SU-DHL-6 (cell line): ENCODE measurements around the gene COL25A1.
"Not testable (repeated sequence)": the region's sequence is repeated elsewhere in the genome, so short reads cannot be mapped to it uniquely, and the experiment has no call there.

ENCODE experiments used
- H2AFZ ChIP-seq: fragments of 200-600 bp; sonication (generic); 2 replicates; pipeline ENCODE4 v1.6.1; 2014; ENCODE audit warnings: low read depth, mild to moderate bottlenecking, moderate library complexity, mixed read lengths, antibody characterized with exemption, low read length; ENCODE audit not compliant: severe bottlenecking
- H3F3A ChIP-seq: fragments of 200-600 bp; shearing (Covaris generic); 2 replicates; pipeline ENCODE4 v1.6.0; 2016; ENCODE audit warnings: antibody characterized with exemption, mild to moderate bottlenecking; ENCODE audit not compliant: insufficient read depth
- H3K27ac ChIP-seq: fragments of 200-600 bp; sonication (generic); 2 replicates; pipeline ENCODE4 v1.5.1; 2016; ENCODE audit warnings: low read depth, mild to moderate bottlenecking, low read length, moderate library complexity, mixed read lengths
- H3K27me3 ChIP-seq: fragments of 200-600 bp; sonication (generic), shearing (Covaris generic); 2 replicates; pipeline ENCODE4 v1.6.0; 2014; ENCODE audit warnings: mild to moderate bottlenecking, low read length
- H3K36me3 ChIP-seq: fragments of 200-600 bp; sonication (generic); 2 replicates; pipeline ENCODE4 v1.6.1; 2014; ENCODE audit warnings: mild to moderate bottlenecking, low read length, mixed read lengths
- H3K4me2 ChIP-seq: fragments of 300-600, 200-600 bp; shearing (Covaris generic), sonication (generic); 2 replicates; pipeline ENCODE4 v1.6.0; 2014; ENCODE audit warnings: low read length, low read depth, mild to moderate bottlenecking; ENCODE audit not compliant: poor library complexity, severe bottlenecking
- H3K4me3 ChIP-seq: fragments of 200-600 bp; sonication (generic); 2 replicates; pipeline ENCODE4 v1.5.1; 2014; ENCODE audit warnings: antibody characterized with exemption, low read length, mild to moderate bottlenecking, mixed read lengths; ENCODE audit not compliant: insufficient read depth, poor library complexity, severe bottlenecking
- H3K79me2 ChIP-seq: fragments of 200-600 bp; sonication (generic); 2 replicates; pipeline ENCODE4 v1.6.1; 2014; ENCODE audit warnings: mild to moderate bottlenecking, low read length, moderate library complexity; ENCODE audit not compliant: insufficient read depth
- H3K9ac ChIP-seq: fragments of 200-600 bp; sonication (generic); 2 replicates; pipeline ENCODE4 v1.7.0; 2014; ENCODE audit warnings: mild to moderate bottlenecking, low read length
- H3K9me2 ChIP-seq: fragments of 200-600 bp; sonication (generic); replicated peaks from 2 replicates; pipeline ENCODE4 v1.6.1; 2014; ENCODE audit warnings: low read length; ENCODE audit not compliant: insufficient read depth
- H3K9me3 ChIP-seq: fragments of 200-600 bp; sonication (generic); 2 replicates; pipeline ENCODE4 v1.6.1; 2014; ENCODE audit warnings: low read length, mixed read lengths; ENCODE audit not compliant: insufficient read depth
- H4K20me1 ChIP-seq: fragments of 200-600 bp; sonication (generic); 2 replicates; pipeline ENCODE4 v1.6.1; 2014; ENCODE audit warnings: low read depth, mild to moderate bottlenecking, antibody characterized with exemption, low read length, moderate library complexity, mixed read lengths
- EZH2phosphoT487 ChIP-seq: fragments of 200-600 bp; sonication (generic), shearing (Covaris generic); conservative IDR thresholded peaks from 2 replicates; pipeline ENCODE4 v1.6.1; 2018; ENCODE audit warnings: mild to moderate bottlenecking, antibody characterized with exemption, low read length, moderate library complexity, mixed read lengths
- TF ChIP-seq, protein P1 (sequence below): fragments of 200-600 bp; sonication (generic); IDR thresholded peaks from one replicate; pipeline ENCODE4 v1.5.1; 2017; ENCODE audit warnings: antibody characterized with exemption, mild to moderate bottlenecking, low read length, moderate library complexity; ENCODE audit not compliant: insufficient read depth, poor library complexity, severe bottlenecking

The COL25A1 gene

DNA sequence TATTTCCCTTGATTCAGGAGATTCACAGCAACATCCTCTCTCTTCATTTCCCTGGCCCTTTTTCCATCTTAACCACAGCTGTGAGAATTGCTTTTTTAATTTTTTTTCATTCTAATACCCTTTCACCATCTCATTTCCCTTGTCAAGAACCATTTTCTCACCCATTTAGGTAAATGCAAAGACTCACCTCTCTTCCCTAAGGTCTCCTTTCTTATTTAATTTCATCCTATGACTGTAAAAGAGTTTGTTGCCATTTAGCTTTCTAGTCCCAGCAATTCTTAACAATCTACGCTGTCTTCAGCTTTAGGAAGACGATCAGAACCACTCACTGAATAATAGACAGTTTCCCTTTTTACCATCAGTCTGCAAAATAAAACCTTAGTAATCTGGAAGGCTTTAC, 298.5 kb downstream of the COL25A1 start:
- Histone ChIP-seq H3K27ac (no peak overlapping the region), H3K4me2 (no peak overlapping the region), H3K79me2 (no peaks in the 10 kb centered on the region), H3F3A (no peaks in the 10 kb centered on the region), H3K27me3 (no peaks in the 10 kb centered on the region), H3K9me3 (no peaks in the 10 kb centered on the region), H3K9me2 (no peaks in the 10 kb centered on the region), H3K4me3 (no peak overlapping the region), H2AFZ (no peak overlapping the region), H3K9ac (no peak overlapping the region), H4K20me1 (no peaks in the 10 kb centered on the region), H3K36me3 (no peaks in the 10 kb centered on the region)
- TF ChIP-seq EZH2phosphoT487, result no peak
- TF ChIP-seq, protein P1, sequence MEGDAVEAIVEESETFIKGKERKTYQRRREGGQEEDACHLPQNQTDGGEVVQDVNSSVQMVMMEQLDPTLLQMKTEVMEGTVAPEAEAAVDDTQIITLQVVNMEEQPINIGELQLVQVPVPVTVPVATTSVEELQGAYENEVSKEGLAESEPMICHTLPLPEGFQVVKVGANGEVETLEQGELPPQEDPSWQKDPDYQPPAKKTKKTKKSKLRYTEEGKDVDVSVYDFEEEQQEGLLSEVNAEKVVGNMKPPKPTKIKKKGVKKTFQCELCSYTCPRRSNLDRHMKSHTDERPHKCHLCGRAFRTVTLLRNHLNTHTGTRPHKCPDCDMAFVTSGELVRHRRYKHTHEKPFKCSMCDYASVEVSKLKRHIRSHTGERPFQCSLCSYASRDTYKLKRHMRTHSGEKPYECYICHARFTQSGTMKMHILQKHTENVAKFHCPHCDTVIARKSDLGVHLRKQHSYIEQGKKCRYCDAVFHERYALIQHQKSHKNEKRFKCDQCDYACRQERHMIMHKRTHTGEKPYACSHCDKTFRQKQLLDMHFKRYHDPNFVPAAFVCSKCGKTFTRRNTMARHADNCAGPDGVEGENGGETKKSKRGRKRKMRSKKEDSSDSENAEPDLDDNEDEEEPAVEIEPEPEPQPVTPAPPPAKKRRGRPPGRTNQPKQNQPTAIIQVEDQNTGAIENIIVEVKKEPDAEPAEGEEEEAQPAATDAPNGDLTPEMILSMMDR, result no peak

DNA sequence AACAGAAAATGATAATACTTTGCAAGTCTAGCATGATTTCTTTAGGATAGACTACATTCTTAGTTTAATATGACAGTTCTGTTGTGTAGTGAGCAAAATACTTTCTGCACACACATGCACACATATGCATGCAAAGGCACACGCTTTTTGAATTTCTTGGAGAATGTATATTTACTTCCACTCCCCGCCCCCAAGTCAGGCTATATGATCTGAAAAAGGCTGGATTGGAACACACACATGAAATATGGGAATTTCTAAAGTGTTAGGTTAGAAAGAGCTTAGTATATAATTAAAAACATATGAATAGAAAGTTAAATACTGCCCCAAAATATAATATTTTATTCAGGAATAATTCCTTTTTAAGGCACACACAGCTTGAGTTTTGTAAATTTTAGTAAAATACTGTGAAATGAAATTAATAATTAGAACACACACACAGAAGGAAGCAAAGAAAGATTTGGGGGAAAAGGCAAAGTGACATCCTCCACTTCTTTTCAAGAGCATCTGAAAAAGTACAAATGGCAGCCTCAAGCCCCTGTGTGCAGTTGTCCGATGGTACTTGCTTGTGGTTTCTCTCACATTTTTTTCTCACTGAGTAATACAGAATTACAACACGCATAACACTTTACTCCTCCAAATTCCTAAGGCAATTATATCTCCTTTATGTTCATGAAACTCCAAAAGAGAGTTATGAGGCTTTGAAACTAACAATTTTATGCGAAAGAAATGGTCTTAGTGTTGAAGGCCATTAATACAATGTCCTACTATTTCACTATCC, 310.7 kb downstream of the COL25A1 start:
- H3K4me3 ChIP-seq, result no peak overlapping the region
- no peaks in the 10 kb centered on the region for H3K36me3 ChIP-seq
- no peak overlapping the region for H3K4me2 ChIP-seq
- H3K9me2 ChIP-seq, result no peaks in the 10 kb centered on the region
- TF ChIP-seq, protein P1, result no peak
- no peak for TF ChIP-seq EZH2phosphoT487
- no peaks in the 10 kb centered on the region for H4K20me1 ChIP-seq
- no peaks in the 10 kb centered on the region for H3K27me3 ChIP-seq
- no peak overlapping the region for H3K9ac ChIP-seq
- no peaks in the 10 kb centered on the region for H3K79me2 ChIP-seq
- H3F3A ChIP-seq, result no peaks in the 10 kb centered on the region
- no peak overlapping the region for H3K27ac ChIP-seq
- H2AFZ ChIP-seq, result no peak overlapping the region
- no peaks in the 10 kb centered on the region for H3K9me3 ChIP-seq

DNA sequence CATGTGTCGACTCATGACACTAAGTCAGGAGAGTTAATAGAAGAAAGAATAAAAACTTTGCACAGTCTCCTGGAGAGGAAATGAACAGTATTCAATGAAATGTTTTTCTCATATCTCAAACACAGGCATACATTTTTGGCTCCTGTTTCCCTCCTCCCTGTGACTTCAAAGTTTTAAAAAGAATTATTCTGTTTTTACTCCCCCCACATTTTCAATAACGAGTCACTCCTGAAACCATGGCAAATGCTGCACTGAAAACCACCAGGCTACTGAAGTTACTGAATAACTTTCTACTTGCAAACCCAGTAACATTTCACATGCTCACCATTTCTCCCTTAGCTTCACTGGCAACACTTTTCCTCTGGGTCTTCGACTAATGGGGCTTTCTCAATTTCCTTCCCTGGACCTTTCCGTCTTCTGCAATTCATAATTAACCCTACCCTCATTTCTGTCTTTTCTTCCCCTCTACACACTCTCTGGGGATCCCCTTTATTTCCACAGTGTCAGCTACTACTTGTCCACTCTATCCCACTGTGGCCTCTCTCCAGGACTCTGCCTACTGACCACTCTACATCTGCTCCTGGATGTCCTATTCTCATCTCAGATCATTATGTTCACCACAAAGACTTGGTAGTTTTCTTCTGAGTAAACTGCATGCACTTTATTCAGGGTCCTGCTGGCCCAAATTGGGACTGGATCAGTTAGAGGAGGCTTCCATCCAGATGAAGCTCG, 313.8 kb downstream of the COL25A1 start:
- no peaks in the 10 kb centered on the region for H3K36me3 ChIP-seq
- no peaks in the 10 kb centered on the region for H3K9me2 ChIP-seq
- no peaks in the 10 kb centered on the region for H3F3A ChIP-seq
- H4K20me1 ChIP-seq, result no peaks in the 10 kb centered on the region
- H3K9me3 ChIP-seq, result no peaks in the 10 kb centered on the region
- no peak overlapping the region for H3K4me3 ChIP-seq
- H3K9ac ChIP-seq, result no peak overlapping the region
- no peaks in the 10 kb centered on the region for H3K79me2 ChIP-seq
- H3K4me2 ChIP-seq, result no peak overlapping the region
- no peak overlapping the region for H2AFZ ChIP-seq
- H3K27ac ChIP-seq, result no peak overlapping the region
- H3K27me3 ChIP-seq, result no peaks in the 10 kb centered on the region
- TF ChIP-seq, protein P1, result no peak
- no peak for TF ChIP-seq EZH2phosphoT487

DNA sequence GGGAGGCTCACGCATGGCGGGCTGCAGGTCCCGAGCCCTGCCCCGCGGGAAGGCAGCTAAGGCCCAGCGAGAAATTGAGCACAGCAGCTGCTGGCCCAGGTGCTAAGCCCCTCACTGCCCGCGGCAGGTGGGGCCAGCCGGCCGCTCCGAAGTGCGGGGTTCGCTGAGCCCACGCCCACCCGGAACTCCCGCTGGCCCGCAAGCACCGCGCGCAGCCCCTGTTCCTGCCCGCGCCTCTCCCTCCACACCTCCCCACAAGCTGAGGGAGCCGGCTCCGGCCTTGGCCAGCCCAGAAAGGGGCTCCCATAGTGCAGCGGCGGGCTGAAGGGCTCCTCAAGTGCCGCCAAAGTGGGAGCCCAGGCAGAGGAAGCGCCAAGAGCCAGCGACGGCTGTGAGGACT, 318.0 kb downstream of the COL25A1 start:
- not testable (repeated sequence) for H3K27ac ChIP-seq, H3K4me2 ChIP-seq, H3K9me2 ChIP-seq, H2AFZ ChIP-seq, H3K9ac ChIP-seq, H3K27me3 ChIP-seq, H3K4me3 ChIP-seq, H3F3A ChIP-seq, H3K79me2 ChIP-seq, H3K36me3 ChIP-seq, H3K9me3 ChIP-seq, H4K20me1 ChIP-seq
